HG02763 (cell line): Measurements from ENCODE around the gene SHC4.
"Not testable (repeated sequence)": the region's sequence is repeated elsewhere in the genome, so short reads cannot be mapped to it uniquely, and the experiment has no call there.

Source experiments
- ATAC-seq: cut with Tn5 transposase; IDR thresholded peaks from one replicate; pipeline ENCODE4 v1.9.1; 2021; ENCODE audit warnings: mild to moderate bottlenecking, moderate library complexity; ENCODE audit not compliant: unreplicated experiment

Gene SHC4

GRCh38 chr15:48963524-48964113 lies at the start of gene SHC4:
TSS of gene SHC4 (minus strand) at chr15:48963919. CDS start at chr15:48963015, 904 bp downstream.
- no peak for ATAC-seq

GRCh38 chr15:48999314-48999713 lies 35.6 kb upstream of the SHC4 start:
- no peak for ATAC-seq

- no peak for ATAC-seq
Observed at GRCh38 chr15:48996276-48996675, 32.6 kb upstream of the SHC4 start.

- ATAC-seq, result no peak
Observed at GRCh38 chr15:48993380-48993779, 29.7 kb upstream of the SHC4 start.

GRCh38 chr15:48992545-48992944 lies 28.8 kb upstream of the SHC4 start:
- peak; percentile 78 for ATAC-seq

GRCh38 chr15:48992096-48992495 lies 28.4 kb upstream of the SHC4 start:
- no peak for ATAC-seq

GRCh38 chr15:48989170-48989569 lies 25.5 kb upstream of the SHC4 start:
- ATAC-seq, result no peak

- ATAC-seq, result no peak
Observed at GRCh38 chr15:48987142-48987541, 23.4 kb upstream of the SHC4 start.

GRCh38 chr15:48986240-48986639 lies 22.5 kb upstream of the SHC4 start:
- ATAC-seq, result no peak

GRCh38 chr15:48985516-48985915 lies 21.8 kb upstream of the SHC4 start:
- ATAC-seq, result no peak

GRCh38 chr15:48984811-48985352 lies 21.2 kb upstream of the SHC4 start:
- ATAC-seq, result no peak

GRCh38 chr15:48984021-48984710 lies 20.4 kb upstream of the SHC4 start:
- no peak for ATAC-seq

- ATAC-seq, result no peak
Observed at GRCh38 chr15:48983300-48983699, 19.6 kb upstream of the SHC4 start.

GRCh38 chr15:48981941-48982340 lies 18.2 kb upstream of the SHC4 start:
- ATAC-seq, result no peak

- ATAC-seq, result no peak
Observed at GRCh38 chr15:48978638-48979037, 14.9 kb upstream of the SHC4 start.

- no peak for ATAC-seq
Observed at GRCh38 chr15:48976444-48977088, 12.8 kb upstream of the SHC4 start.

GRCh38 chr15:48975472-48976419 lies 12.0 kb upstream of the SHC4 start:
- peak; percentile 93 for ATAC-seq

GRCh38 chr15:48974882-48975281 lies 11.2 kb upstream of the SHC4 start:
- no peak for ATAC-seq

GRCh38 chr15:48972750-48973503 lies 9.2 kb upstream of the SHC4 start:
- ATAC-seq, result no peak

GRCh38 chr15:48970926-48971325 lies 7.2 kb upstream of the SHC4 start:
- ATAC-seq, result not testable (repeated sequence)
